ENCODE results near the gene PPFIBP1.

DNA sequence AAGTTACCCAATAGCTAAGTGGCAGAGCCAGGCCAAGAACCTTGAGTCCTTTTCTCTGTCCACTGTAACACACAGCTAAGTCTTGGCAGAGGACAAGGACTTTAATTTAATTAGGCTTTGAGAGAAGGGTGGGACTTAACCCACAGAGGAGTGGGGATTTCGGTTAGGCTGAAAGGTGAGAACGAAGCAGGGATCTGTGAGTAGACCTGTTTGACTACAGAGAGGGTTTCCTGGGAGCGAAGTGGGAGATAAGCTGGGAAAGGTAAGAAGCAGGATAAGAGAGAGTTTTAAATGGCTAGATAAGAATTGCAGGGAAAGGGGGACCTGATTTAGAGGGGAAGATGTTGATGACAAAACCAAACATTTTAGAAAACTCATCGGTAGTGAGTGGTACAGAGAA is 2.0 kb upstream of the PPFIBP1 start:
- TF ChIP-seq, protein P1, sequence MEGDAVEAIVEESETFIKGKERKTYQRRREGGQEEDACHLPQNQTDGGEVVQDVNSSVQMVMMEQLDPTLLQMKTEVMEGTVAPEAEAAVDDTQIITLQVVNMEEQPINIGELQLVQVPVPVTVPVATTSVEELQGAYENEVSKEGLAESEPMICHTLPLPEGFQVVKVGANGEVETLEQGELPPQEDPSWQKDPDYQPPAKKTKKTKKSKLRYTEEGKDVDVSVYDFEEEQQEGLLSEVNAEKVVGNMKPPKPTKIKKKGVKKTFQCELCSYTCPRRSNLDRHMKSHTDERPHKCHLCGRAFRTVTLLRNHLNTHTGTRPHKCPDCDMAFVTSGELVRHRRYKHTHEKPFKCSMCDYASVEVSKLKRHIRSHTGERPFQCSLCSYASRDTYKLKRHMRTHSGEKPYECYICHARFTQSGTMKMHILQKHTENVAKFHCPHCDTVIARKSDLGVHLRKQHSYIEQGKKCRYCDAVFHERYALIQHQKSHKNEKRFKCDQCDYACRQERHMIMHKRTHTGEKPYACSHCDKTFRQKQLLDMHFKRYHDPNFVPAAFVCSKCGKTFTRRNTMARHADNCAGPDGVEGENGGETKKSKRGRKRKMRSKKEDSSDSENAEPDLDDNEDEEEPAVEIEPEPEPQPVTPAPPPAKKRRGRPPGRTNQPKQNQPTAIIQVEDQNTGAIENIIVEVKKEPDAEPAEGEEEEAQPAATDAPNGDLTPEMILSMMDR (IDR thresholded peaks at IDR 0.05), result no peak
- no peak for TF ChIP-seq POLR2AphosphoS5 (IDR thresholded peaks at IDR 0.05)
- no peak for TF ChIP-seq POLR2A (IDR thresholded peaks at IDR 0.05)
- no peak for TF ChIP-seq EP300 (IDR thresholded peaks at IDR 0.05)

Measured in stomach (tissue), 4 donors.